GM21526 (cell line): ENCODE measurements around the gene IQCE.

Source experiments
- ATAC-seq: cut with Tn5 transposase; IDR thresholded peaks from one replicate; pipeline ENCODE4 v1.9.1; 2021; ENCODE audit warnings: moderate library complexity; ENCODE audit not compliant: unreplicated experiment, low FRiP score

Gene IQCE, protein sequence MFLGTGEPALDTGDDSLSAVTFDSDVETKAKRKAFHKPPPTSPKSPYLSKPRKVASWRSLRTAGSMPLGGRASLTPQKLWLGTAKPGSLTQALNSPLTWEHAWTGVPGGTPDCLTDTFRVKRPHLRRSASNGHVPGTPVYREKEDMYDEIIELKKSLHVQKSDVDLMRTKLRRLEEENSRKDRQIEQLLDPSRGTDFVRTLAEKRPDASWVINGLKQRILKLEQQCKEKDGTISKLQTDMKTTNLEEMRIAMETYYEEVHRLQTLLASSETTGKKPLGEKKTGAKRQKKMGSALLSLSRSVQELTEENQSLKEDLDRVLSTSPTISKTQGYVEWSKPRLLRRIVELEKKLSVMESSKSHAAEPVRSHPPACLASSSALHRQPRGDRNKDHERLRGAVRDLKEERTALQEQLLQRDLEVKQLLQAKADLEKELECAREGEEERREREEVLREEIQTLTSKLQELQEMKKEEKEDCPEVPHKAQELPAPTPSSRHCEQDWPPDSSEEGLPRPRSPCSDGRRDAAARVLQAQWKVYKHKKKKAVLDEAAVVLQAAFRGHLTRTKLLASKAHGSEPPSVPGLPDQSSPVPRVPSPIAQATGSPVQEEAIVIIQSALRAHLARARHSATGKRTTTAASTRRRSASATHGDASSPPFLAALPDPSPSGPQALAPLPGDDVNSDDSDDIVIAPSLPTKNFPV

DNA sequence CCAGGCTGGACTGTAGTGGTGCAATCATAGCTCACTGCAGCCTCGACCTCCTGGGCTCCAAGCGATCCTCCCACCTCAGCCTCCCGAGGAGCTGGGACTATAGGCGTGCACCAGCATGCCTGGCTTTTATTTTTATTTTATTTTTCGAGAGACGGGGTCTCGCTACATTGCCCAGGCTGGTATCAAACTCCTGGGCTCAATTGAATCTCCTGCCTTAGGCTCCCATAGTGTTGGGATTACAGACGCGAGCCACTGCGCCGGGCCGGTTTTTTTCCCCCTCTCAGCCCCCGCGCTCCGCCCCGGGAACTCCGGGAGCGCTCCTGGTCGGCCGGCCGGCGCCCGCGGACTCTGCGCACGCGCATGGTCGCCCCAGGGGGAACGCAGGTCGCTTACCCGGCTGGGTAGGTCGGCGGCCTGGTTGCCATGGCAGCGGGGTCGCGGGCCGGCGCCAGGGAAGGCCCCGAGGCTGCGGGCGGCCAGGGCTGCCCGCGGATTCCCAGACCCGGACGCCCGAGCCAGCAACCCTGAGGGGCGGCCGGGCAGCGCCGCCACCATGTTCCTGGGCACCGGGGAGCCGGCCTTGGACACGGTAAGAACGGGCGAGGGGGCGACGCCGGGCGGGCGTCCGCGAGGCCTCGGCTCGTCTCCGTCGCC, at the start of gene IQCE:
Gene IQCE (plus strand): TSS at position 351 of the 654 bp plus-strand sequence. CDS start 203 bp downstream, at position 554.
- peak; percentile 47 for ATAC-seq

DNA sequence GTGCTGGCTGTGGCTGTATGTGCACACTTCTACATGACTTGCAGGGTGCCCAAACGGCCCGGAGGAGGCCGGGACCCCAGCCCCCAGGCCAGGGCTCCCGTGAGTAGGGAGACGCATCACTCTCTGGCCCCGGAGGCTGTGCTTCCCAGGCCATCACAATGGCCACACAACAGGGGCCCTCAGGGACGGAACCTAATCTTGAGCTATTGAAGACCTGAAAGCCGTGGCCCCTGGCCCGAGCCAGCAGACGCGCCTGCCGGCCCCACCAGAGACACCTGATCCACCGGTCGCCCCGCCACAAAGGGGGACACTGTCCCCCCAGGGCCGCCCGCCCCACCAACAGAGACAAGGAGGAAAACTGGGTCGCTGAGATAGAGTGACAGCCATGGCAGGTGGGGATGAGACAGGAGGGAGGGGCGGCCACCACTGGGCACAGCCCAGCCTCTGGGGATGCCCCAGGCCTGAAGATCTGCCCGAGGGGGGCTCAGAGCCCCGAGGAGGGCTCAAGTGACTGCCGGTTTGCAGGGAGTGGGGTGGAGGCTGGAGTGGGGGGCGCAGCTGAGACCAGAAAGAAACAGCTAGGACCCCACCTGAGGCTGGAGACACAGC, 49.4 kb upstream of the IQCE start:
- ATAC-seq: no peak

DNA sequence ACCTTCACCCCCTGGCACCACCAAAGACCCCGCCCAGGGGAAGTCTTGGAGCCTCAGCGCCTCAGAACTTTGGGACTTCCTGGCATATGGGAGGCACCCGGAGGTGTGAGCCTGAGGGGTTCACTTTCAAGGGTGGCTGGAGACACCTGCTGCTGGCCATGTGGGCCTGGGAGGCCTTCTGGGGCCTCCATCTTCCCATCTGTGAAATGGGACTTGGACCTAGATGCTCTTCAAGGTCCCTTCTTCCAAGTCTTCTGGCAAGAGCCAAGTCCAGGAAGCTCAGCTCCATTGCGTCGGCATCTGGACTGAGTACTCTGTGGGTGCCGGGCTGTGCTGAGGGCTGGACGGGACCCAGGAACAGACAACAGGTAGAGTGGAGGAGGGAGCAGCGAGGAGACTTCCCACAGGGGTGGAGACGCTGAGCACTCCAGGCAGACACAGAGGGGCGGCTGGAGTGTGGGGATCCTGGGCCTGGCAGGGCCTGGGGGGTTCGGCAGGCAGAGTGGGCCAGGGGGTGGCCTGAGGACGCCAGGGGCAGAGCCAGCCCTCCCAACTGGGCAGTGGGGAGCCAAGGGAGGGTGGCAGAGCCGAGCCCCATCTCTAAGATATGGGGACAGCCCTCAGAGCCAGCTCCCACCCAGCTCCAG, 48.5 kb upstream of the IQCE start:
- no peak for ATAC-seq

DNA sequence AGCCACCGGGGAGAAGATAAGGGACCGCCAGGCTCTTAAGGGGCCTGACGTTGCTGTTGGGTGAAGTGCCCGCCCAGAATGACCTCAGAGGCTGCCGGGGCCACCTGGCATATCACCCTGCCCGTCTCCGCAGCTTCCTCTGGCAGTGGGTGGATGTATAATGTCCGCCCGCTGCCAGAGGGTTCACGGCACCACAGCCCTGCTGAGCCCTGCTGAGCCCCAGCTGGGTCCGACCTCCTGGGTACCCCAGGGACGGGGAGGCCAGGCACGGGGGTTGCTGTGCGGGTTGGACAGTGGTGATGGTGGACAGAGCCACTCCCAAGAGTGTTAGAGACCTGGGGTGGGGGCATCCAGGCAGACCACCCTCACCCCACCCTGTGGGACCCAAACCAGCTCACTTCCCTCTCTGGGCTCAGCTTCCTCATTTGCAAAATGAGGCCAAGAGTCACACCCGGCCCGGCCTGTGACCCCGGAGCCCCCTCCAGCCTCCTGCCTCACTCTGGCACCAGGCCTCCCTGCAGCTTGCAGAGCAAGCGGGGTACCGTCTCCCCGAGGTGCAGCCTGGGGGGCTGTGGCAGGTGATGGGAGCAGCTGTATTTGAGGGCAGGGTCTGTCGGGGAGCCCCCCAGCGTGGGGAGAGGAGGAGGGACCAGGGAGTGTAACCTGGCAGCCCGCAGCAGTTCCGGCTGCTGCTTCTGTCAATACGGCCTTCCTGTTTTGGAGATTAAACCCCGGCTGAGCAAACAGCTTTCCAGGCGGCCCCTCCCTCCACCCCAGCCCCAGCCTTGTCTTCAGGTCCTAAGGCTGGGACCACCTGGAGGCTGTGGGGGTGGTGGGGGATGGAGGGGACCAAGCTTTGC, 47.6 kb upstream of the IQCE start:
- no peak for ATAC-seq

DNA sequence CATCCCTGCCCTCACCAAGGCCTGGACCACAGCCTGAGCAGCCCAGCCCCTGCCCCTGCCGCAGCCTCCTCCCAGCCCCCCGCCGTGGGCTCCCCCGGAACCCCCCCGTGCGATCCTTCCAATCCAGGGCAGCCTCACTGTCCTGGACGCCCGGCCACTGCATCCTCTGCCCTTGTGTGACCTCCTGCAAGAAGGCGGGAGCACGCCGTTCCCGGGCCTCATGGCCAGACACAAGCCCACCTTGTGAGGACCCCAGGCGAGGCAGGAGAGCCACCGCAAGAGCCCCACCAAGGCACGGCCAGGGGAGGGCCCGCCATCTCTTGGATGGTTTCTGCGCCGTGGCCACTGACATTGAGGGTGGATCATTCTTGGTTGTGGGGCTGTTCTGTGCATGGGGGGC, 47.0 kb upstream of the IQCE start:
- ATAC-seq: no peak

DNA sequence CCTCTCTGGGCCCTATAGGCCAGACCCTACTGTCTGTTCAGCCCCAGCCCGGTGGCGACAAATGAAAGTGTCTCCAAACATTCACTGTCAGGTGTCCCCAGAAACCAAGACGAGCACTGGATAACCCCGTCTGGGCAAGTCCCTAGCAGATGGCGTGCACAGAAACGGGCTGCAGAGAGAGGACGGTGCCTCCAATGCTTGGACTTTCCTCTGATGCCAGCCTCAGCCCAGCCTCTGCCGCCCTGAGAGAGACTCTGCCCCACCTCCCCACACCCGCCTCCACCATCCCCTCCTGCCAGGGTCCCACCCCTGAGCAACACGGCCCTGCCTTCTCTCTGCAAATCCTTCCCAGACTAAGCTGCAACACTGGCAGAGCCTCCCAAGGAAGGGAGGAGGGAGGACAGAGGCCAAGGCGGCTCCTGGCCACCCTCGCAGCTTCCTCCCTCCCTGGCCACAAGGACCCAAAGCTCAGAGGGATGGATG, 46.6 kb upstream of the IQCE start:
- ATAC-seq: no peak

DNA sequence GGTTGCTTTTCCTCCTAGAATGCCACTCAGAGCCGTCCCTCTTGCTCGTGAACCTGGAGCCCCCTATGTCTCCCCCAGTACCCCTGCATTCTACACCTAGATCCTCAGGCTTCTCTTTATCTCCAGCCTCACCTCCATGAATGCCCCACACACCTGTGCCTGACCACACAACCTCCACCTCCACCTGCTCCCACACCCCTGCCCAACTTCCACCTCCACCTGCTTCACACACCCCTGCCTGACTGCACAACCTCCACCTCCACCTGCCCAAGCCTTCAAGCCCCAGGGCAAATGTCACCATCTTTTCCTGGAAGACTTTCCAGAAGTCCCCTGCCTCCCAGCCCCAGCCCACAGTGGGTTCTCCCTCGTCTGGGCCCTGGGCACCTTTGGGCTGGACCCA, 46.1 kb upstream of the IQCE start:
- no peak for ATAC-seq

DNA sequence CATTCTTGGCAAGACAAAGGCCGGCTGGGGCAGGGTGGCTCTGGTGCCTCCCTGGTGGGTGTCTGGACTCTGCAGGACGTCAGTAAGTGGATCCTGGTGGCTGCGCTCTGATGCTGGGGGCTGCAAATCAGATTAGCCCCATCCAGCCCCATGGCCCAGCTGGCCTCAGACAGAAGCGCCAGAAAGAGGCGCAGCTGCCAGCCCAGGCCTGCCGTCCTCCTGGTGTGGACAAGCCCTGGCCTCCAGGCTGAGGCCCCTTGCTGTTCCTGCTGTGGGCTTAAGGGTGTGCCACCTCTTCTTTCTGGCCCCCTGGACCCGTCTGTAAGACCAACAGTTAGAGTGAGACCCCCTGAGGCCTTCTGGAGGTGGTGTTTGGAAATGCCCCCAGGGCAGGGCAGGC, 45.1 kb upstream of the IQCE start:
- no peak for ATAC-seq

DNA sequence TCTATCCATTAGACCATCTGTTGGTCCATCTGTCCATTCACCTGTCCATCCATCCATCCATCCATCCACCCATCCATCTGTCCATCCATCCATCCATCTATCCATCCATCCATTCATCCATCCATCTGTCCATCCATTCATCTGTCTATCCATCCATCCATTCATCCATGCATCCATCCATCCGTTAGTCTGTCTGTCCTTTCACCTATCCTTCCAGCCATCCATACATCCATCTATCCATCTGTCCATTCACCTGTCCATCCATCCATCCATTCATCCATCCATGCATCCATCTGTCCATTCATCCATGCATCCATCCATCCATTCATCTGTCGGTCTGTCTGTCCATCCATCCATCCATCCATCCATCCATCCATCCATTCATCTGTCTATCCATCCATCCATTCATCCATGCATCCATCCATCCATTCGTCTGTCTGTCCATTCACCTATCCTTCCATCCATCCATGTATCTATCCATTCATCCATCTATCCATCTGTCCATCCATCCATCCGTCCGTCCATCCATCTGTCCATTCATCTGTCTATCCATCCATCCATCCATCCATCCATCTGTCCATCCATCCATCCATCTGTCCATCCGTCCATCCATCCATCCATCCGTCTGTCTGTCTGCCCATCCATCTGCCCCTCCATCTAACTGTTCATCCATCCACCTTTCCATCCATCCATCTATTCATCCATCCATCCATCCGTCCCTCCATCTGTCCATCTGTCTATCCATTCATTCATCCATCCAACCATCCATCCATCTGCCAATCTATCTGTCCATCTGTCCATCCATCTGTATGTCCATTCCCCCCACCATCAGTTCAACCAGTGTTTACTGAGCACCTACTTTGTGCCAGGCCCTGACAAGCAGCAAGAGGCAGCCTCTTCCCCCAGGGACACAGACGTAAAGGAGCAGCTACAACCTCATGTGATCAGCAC, 44.0 kb upstream of the IQCE start:
- no peak for ATAC-seq

DNA sequence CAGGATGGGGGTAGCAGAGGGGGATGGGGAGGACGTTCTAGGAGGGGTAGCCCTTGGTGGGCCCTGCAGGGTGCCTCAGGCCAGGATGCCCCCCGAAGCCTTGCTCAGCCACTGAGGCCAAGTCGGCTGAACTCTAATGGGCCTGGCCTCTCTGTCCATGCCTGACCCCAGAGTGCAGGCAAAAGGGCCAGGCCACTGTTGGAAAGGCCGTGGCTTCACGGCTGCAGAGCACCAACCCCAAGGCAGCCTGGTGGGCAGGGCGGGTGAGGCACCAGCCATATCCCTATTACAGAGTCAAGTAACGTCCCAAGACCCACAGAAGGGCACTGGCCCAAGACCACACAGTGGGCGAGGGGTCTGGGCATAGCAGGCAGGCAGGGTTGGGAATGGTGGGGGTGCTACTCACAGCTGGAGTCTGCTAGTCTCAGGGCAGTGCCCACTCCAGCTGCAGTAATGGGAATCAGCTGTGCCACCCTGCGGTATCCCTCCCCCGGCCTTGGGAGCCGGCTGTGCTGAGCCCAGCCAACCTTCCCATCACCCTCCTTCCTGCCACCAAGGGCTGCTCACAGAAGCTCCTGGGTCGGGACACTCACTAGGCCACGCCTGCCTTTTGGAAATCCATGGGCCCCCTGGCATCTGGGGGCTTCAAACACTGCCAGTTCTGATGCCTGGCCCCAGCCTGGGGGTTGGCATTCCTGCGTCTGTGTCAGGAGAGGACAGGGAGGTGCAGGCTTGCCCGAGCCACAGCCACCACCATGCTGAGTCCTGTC, 43.2 kb upstream of the IQCE start:
- no peak for ATAC-seq

DNA sequence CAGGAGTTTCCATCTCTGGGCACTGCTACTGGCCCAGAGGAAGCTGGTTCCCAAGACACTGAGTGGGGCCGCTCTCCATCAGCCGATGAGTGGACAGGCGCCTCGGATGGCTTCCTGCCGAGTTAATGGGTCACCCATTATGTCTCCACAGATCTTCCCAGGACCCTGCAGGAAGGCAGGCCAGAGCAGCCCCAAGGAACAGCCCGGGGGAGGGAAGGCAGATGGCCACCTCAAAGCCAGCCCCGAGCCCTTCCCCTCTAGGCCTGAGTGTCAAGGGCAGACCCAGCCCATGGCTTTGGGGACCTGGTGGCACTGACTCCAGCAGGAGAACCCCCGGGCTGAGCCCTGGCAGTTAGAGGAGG, 42.6 kb upstream of the IQCE start:
- ATAC-seq: no peak

DNA sequence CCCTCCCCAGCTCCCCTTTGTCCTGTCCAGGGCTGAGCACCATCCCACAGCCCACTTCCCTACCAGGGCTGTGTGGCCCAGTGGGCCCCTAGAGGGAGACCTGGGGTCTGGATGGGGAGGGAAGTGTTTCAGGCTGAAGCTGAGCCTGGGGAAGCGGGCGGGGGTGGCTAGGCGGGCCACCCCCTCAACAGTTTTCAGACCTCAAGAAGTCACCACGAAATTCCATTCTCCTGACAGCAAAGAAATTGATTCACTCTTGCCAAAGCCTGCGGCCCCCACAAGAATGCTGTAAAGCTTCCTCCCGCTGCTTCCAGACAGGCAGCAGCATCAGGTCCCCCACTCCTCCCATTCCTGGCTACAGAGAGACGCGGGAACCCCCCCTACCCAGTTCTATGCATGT, 41.8 kb upstream of the IQCE start:
- no peak for ATAC-seq

DNA sequence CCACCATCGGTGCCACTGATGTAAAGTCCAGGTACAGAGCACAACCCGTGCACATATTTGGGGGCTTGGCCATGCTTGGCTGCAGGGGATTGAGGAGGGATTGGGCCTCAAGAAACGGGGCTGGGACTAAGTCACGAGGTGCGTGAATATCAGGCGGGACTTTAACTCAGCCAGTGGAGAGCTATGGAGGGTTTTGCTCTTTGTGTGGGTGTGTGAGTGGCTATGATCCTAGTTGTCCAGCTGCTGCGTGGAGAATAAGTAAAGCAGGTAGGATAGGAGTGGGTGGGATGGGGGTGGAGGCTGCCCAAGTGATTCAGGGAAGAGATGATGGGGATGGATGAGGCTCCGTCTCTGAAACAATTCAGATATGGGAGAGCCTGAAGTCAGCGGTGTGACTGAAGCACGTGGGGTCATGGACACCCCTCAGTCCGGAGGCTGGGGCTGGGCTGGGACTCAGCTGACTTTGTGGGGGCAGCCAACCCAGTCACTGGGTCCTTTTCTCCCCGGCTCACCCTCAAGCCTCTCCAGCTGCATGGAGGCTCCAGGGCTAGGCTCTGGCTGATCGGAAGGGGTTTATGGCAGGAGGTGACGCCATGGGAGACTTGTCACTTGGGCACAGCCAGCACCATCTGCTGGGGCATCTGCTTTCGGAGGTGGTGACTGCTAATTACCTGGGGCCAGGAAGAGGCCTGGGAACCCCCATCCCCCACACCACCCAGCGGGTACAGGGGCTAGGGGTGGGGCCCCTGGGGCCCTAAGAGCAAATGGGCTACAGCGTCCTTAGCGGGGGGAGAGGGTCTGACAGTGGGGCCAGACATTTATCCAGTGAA, 40.9 kb upstream of the IQCE start:
- ATAC-seq: no peak

DNA sequence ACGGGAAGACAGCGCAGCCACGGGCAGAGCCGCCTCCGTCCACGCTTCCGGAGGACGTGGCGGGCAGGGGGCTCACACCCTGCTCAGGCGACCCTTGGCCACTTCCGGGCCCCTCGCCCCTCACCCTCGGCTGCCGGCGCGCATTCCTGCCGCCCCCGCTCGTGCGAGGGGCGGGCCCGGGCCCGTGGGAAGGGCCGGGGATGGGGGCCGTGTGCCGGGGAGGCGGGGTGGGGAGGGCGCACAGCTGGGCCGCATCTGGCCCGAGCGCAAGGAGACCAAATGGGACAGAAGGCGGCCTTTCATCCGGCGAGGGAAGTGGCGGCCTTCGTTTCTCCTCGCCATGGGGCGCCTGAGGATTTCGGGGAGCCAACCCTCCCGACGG, 40.1 kb upstream of the IQCE start:
- ATAC-seq: no peak

DNA sequence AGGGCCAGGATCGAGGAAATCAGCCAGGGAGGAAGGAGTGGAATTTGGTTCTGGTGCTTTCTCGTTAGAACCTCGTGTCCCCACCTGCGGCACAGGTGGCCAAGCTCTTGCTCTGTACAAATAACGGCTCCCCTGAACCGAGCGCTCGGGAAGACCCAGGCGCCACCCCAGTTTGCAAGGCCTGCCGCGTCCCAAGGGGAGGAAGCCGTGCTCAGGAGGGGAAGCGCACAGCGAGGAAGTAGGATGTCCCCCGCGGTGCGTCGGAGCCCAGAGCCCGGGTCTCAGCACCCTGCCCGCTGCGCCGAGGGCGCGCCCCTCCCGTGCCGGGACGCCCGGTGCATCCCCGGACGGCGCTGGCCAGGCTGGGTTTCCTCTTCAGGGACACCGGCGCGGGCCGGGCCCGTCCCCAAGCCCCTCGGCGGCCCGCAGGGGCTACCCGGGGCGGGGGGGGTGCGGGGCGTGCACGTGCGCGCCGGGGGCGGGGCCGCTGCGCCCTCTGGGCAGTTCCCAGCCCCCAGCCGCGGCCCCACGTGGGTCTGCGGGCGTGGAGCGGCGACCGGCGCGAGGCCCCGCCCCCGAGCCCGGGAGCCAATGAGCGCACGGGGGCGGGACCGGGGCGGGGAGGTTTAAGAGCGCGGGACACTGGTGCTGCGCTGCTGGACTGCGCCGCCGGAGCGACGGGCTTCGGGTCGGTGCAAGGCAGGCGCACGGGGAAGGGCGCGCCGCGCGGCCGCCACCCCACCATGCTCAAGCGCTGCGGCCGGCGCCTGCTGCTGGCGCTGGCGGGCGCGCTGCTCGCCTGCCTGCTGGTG, 39.5 kb upstream of the IQCE start, which contains the start of gene LFNG:
Gene LFNG (plus strand): TSS at position 656 of the 812 bp plus-strand sequence. CDS start 88 bp downstream, at position 744.
- peak; percentile 71 for ATAC-seq

DNA sequence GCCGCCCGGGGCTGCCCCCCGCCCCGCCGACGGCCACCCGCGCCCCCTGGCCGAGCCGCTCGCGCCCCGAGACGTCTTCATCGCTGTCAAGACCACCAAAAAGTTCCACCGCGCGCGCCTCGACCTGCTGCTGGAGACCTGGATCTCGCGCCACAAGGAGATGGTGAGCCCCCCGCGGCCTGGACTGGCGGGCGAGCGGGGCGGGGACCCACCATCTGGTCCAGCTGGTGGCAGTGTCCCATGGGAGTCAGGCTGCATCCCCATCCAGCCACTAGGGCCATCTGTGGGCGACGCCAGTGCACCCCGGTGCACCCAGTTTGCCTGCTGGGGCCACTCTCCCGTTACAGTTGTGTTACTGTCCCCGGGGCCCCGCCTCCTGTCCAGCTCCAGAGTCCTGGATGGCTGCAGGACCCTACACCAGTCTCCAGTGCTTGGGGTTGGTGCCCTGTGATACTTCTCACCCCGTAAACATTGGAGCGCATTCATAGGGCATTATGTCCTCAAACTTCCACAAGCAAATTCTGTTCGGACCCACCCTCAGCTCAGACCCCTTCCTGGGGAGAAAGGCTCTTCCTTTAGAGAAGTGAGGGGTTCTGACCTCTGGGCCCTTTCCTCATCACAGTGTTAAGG, 38.5 kb upstream of the IQCE start:
- ATAC-seq: no peak
